Panc1 (cell line): ENCODE results near the gene TNFAIP8L3.

Source experiments
- CTCF ChIP-seq: fragments of 450-650 bp; IDR thresholded peaks from 2 replicates; pipeline ENCODE4 v1.5.1; 2017; ENCODE audit warnings: mild to moderate bottlenecking
- POLR2AphosphoS5 ChIP-seq: IDR thresholded peaks from 2 replicates; pipeline ENCODE4 v1.6.1; 2012; ENCODE audit warnings: mild to moderate bottlenecking, low read depth, low read length, moderate library complexity

DNA sequence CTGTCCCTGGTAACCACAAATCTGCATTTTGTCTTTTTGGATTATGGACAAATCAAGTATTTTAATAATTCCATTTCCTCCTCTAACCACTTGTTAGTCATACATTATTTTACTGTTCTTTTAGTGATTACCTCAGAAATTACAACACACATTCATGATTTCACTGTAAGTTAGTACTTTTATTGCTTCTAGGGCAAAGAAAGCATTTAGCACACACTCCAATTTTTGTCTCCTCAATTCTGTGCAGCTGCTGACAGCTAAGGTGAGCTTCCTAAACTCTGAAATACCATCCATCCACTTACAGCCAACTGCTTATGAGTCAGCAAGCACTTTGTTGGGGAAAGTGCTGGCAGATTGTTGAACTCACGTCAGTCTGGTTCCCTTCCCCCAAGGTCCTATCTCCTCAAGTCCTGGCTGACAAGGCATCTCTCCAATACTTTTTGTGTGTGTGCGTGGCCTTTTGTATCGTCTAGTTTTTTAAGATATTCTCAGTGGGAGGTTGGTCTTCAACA, 49.4 kb upstream of the TNFAIP8L3 start:
- TF ChIP-seq CTCF (no peak), POLR2AphosphoS5 (no peak)
